Activated B cell treated with CpG ODN at 0.5 μM for 24 hours (primary cell): ENCODE results near the gene DPF3. TPM values are rescaled to one million over a fixed set of nuclear protein-coding genes. Genes with fewer than 3 reads are reported as not detected.

Experiments
- ATAC-seq: fragments of 200-7000 bp; cut with Tn5 transposase; one replicate; pipeline ENCODE4 v1.10.0; 2021; ENCODE audit warnings: low read depth, mild to moderate bottlenecking, moderate library complexity
- CTCF ChIA-PET: fragments of 350-600 bp; sonication (Branson Sonifier 250); formaldehyde crosslinking; loops from one replicate; lab custom pipeline; 2021; ENCODE audit warnings: antibody characterized with exemption; lab: Charles Lee
- POLR2A ChIA-PET: fragments of 350-600 bp; sonication (Branson Sonifier 250); formaldehyde crosslinking; loops from one replicate; lab custom pipeline; 2021; ENCODE audit warnings: antibody characterized with exemption; lab: Charles Lee
- DNase-seq: peaks from one replicate; pipeline ENCODE4 v3.0.0; 2022
- H3K27ac Mint-ChIP-seq: one replicate; pipeline ENCODE4 v1.8.0; 2020; ENCODE audit warnings: mixed read lengths
- H3K27me3 Mint-ChIP-seq: one replicate; pipeline ENCODE4 v1.8.0; 2021; ENCODE audit warnings: mixed read lengths
- H3K36me3 Mint-ChIP-seq: one replicate; pipeline ENCODE4 v1.8.0; 2021; ENCODE audit warnings: low read depth, mixed read lengths
- H3K4me1 Mint-ChIP-seq: one replicate; pipeline ENCODE4 v1.8.0; 2021; ENCODE audit warnings: mixed read lengths
- H3K4me3 Mint-ChIP-seq: one replicate; pipeline ENCODE4 v1.8.0; 2020; ENCODE audit warnings: mild to moderate bottlenecking, mixed read lengths
- H3K9me3 Mint-ChIP-seq: one replicate; pipeline ENCODE4 v1.8.0; 2020; ENCODE audit warnings: mixed read lengths
- CTCF ChIP-seq: fragments of 200-600 bp; IDR thresholded peaks from one replicate; pipeline ENCODE4 v1.8.0; 2022; ENCODE audit warnings: antibody characterized with exemption, mild to moderate bottlenecking
- intact Hi-C: fragments of 100-400 bp; cut with micrococcal nuclease; formaldehyde crosslinking; loops from one replicate; pipeline ENCODE4 v1.15.1; 2024
- total RNA-seq: library from RNA; stranded (reverse); gene quantifications from 2 replicates; pipeline ENCODE4 v1.2.3, GENCODE V29; 2022

Gene DPF3
- total RNA-seq, 1 donor from 2014 or later = 3.5 TPM

- Mint-ChIP-seq H3K4me1 (no peaks in the 10 kb centered on the region), H3K9me3 (peaks cover 6% of the 10 kb centered on the region), H3K36me3 (peaks cover under 1% of the 10 kb centered on the region), H3K27me3 (no peaks in the 10 kb centered on the region), H3K27ac (no peak overlapping the region), H3K4me3 (no peak overlapping the region)
- TF ChIP-seq CTCF = no peak
- CTCF ChIA-PET = no interaction called here
- no peak for DNase-seq
- POLR2A ChIA-PET = no interaction called here
- ATAC-seq = no peak
- intact Hi-C loops = no loop called here
These were observed 249.9 kb downstream of the DPF3 start for GRCh38 chr14:72644038-72644437.

GRCh38 chr14:72643317-72643801, 250.5 kb downstream of the DPF3 start:
- ChIA-PET CTCF (no interaction called here), POLR2A (no interaction called here)
- Mint-ChIP-seq H3K9me3 (peaks cover 7% of the 10 kb centered on the region), H3K36me3 (peaks cover 2% of the 10 kb centered on the region), H3K27ac (no peak overlapping the region), H3K27me3 (no peaks in the 10 kb centered on the region), H3K4me3 (no peak overlapping the region), H3K4me1 (no peaks in the 10 kb centered on the region)
- intact Hi-C loops = no loop called here
- TF ChIP-seq CTCF = no peak
- DNase-seq = no peak
- ATAC-seq = no peak

GRCh38 chr14:72640911-72641485, 252.9 kb downstream of the DPF3 start:
- DNase-seq (no peak), ATAC-seq (no peak)
- H3K9me3 Mint-ChIP-seq = peaks cover 7% of the 10 kb centered on the region
- H3K4me1 Mint-ChIP-seq = no peaks in the 10 kb centered on the region
- POLR2A ChIA-PET = no interaction called here
- intact Hi-C loops = no loop called here
- no peak overlapping the region for H3K27ac Mint-ChIP-seq
- no peak for TF ChIP-seq CTCF
- H3K4me3 Mint-ChIP-seq = no peak overlapping the region
- H3K27me3 Mint-ChIP-seq = peaks cover 1% of the 10 kb centered on the region
- H3K36me3 Mint-ChIP-seq = peaks cover 2% of the 10 kb centered on the region
- CTCF ChIA-PET = no interaction called here

GRCh38 chr14:72638021-72638420, 255.9 kb downstream of the DPF3 start:
- POLR2A ChIA-PET = no interaction called here
- Mint-ChIP-seq H3K36me3 (peaks cover 2% of the 10 kb centered on the region), H3K27me3 (peaks cover 1% of the 10 kb centered on the region), H3K4me3 (no peak overlapping the region), H3K27ac (no peak overlapping the region), H3K4me1 (peaks cover 10% of the 10 kb centered on the region), H3K9me3 (peaks cover 7% of the 10 kb centered on the region)
- DNase-seq = no peak
- intact Hi-C loops = no loop called here
- CTCF ChIA-PET = no interaction called here
- TF ChIP-seq CTCF = no peak
- no peak for ATAC-seq

- peaks cover 1% of the 10 kb centered on the region for H3K27me3 Mint-ChIP-seq
These were observed 257.0 kb downstream of the DPF3 start for GRCh38 chr14:72636871-72637270.

More at GRCh38 chr14:72636871-72637270, 257.0 kb downstream of the DPF3 start:
- peaks cover 7% of the 10 kb centered on the region for H3K9me3 Mint-ChIP-seq
- no peak for ATAC-seq
- peaks cover 10% of the 10 kb centered on the region for H3K4me1 Mint-ChIP-seq
- no peak for DNase-seq
- ChIA-PET CTCF (no interaction called here), POLR2A (no interaction called here)
- intact Hi-C loops = no loop called here
- H3K27ac Mint-ChIP-seq = no peak overlapping the region
- H3K4me3 Mint-ChIP-seq = no peak overlapping the region
- no peak for TF ChIP-seq CTCF
- peaks cover 2% of the 10 kb centered on the region for H3K36me3 Mint-ChIP-seq
